ENCODE measurements around the gene KCNJ16.

The KCNJ16 gene

DNA sequence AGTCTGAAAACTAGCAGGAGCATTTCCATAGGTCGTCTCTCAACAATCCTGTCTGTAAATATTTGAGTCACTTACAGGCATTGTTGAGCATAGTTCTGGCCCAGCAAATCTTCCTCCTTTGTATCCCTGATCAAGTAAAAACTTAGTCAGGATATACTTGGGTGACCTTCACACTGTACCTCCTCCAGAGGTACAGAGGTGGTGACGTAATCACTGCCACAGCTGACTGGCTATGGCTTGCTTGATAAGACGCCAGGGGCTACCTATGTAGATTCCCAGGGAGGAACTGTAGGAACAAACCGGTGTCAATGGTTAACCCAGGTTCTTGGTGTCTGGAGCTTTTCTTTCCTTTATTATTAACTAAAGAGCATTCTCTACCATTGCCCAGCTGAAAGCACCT, at the start of gene KCNJ16:
Gene KCNJ16 (plus strand): TSS at position 270 of the 400 bp plus-strand sequence. CDS start 56,863 bp downstream, outside the sequence.
- H3K27me3 ChIP-seq (ENCODE audit: control insufficient read depth in 1 of 2, insufficient read depth in 2 of 2, low read length in 2 of 2), result no peaks in the 10 kb centered on the region
- no peaks in the 10 kb centered on the region for H3K36me3 ChIP-seq (ENCODE audit: control insufficient read depth in 2 of 2, insufficient read depth in 2 of 2, low read length in 2 of 2)
- no peak within 1 kb of the TSS for H3K4me3 ChIP-seq (ENCODE audit: low read length in 2 of 2)
- no peaks in the 10 kb centered on the region for H3K4me1 ChIP-seq (ENCODE audit: control insufficient read depth, insufficient read depth, low read length)
- H3K9ac ChIP-seq (ENCODE audit: low read length in 2 of 2), result no peak within 1 kb of the TSS
- no peaks in the 10 kb centered on the region for H3K9me3 ChIP-seq (ENCODE audit: control insufficient read depth in 2 of 2, low read length in 2 of 2)
- H3K27ac ChIP-seq (ENCODE audit: low read length), result no peak within 1 kb of the TSS

- H3K27ac ChIP-seq (ENCODE audit: low read length), result no peak overlapping the region
- H3K36me3 ChIP-seq (ENCODE audit: control insufficient read depth in 2 of 2, insufficient read depth in 2 of 2, low read length in 2 of 2), result no peaks in the 10 kb centered on the region
- no peaks in the 10 kb centered on the region for H3K9me3 ChIP-seq (ENCODE audit: control insufficient read depth in 2 of 2, low read length in 2 of 2)
- no peaks in the 10 kb centered on the region for H3K27me3 ChIP-seq (ENCODE audit: control insufficient read depth in 1 of 2, insufficient read depth in 2 of 2, low read length in 2 of 2)
- H3K4me1 ChIP-seq (ENCODE audit: control insufficient read depth, insufficient read depth, low read length), result no peaks in the 10 kb centered on the region
- no peak overlapping the region for H3K4me3 ChIP-seq (ENCODE audit: low read length in 2 of 2)
- no peak overlapping the region for H3K9ac ChIP-seq (ENCODE audit: low read length in 2 of 2)
Observed at GRCh38 chr17:70028397-70028796, 46.6 kb upstream of the KCNJ16 start.

DNA sequence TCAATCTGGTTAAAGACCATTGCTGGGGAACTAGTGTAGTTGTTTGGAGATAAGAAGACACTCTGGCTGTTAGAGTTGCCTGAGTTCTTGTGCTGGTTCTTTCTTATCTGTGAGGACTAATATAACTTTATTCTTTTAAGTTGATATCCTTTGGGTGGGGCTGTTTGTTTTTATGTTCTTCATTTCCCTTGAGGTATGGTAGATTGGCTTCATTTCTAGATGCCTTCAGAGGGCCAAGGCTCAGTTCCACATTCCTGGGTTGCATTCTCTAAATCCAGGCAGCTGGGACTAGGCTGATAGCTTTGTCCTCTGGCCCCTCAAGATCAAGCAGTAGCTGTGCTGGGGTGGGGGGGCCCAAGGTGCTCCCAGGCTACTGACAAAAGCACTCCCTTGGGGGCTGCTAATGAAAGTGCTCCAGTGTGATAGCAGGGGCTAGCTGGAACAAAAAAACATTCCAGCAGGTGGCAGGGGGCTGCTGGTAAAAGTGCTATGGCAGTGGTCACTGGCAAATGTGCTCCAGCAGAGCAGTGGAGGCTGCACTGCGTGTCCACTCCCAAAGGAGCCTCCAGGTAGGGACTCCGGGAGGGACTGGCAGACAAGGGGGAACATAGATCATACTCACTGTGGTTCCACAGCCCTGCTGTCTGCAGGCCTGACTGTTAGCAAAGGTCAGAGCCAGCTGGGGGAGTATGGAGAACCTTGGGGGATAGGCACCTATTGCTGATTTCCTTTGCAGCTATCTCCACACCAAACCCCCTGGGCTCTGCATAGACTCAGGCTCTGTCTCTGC, 45.9 kb upstream of the KCNJ16 start:
- Histone ChIP-seq H3K27me3 (ENCODE audit: control insufficient read depth in 1 of 2, insufficient read depth in 2 of 2, low read length in 2 of 2) (no peaks in the 10 kb centered on the region), H3K4me3 (ENCODE audit: low read length in 2 of 2) (no peak overlapping the region), H3K9me3 (ENCODE audit: control insufficient read depth in 2 of 2, low read length in 2 of 2) (no peaks in the 10 kb centered on the region), H3K27ac (ENCODE audit: low read length) (no peak overlapping the region), H3K36me3 (ENCODE audit: control insufficient read depth in 2 of 2, insufficient read depth in 2 of 2, low read length in 2 of 2) (no peaks in the 10 kb centered on the region), H3K9ac (ENCODE audit: low read length in 2 of 2) (no peak overlapping the region), H3K4me1 (ENCODE audit: control insufficient read depth, insufficient read depth, low read length) (no peaks in the 10 kb centered on the region)

DNA sequence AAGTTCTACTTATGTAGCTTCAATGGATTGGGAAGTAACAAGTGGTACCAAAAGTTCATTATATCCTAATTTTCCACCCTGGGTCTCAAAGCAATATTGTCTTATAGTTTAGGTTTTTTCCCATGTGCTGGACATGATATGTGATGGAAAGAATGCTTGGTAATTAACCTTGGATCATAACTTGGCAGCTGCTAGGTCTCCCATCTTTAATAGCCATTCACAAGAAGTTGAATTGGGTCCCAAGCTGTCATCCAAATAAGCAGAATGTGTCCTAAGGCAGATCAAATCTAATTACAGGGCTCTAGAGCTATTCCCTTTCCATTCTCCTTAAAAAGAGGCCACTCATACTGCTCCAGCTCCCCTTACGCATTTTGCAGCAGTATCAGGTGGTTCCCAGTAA, 44.7 kb upstream of the KCNJ16 start:
- Histone ChIP-seq H3K4me1 (ENCODE audit: control insufficient read depth, insufficient read depth, low read length) (no peaks in the 10 kb centered on the region), H3K36me3 (ENCODE audit: control insufficient read depth in 2 of 2, insufficient read depth in 2 of 2, low read length in 2 of 2) (no peaks in the 10 kb centered on the region), H3K9ac (ENCODE audit: low read length in 2 of 2) (no peak overlapping the region), H3K27ac (ENCODE audit: low read length) (no peak overlapping the region), H3K4me3 (ENCODE audit: low read length in 2 of 2) (no peak overlapping the region), H3K9me3 (ENCODE audit: control insufficient read depth in 2 of 2, low read length in 2 of 2) (no peaks in the 10 kb centered on the region), H3K27me3 (ENCODE audit: control insufficient read depth in 1 of 2, insufficient read depth in 2 of 2, low read length in 2 of 2) (no peaks in the 10 kb centered on the region)

DNA sequence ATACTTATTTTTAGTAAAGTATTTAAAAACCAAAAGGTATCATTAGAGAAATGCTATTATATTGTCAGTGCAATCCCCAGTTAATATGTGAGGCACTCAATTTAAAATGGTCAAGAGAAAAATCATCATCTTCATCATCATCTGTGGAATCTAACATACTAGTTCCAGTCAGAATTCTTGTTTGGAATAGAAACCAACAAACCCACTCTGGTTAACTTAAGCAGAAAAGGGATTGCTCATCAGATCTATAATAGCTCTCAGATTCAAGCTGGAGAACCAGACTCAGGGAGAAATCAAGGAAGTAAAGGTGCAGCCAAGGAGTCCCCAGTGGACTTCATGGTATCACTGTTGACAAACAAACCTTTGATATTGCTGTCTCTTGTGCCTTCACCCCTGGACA, 43.7 kb upstream of the KCNJ16 start:
- no peak overlapping the region for H3K27ac ChIP-seq (ENCODE audit: low read length)

DNA sequence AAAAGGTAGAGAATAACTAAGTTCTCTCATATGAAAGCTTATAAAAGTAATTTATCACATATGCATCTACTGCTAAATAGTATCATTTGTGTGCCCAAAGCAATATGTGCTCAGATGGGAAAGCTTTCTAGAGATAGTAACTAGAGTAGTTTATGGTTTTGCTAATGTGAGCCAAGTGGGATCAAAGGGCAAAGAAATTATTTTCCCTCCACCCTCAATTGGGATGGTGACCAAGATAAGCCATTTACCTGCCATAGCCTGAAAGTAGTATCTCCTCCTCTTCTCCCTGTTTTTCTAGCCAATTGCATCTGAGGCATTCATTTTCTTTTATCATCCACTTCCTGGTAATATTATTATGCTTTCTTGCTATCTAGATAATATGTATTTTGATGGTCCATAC, 41.9 kb upstream of the KCNJ16 start:
- Histone ChIP-seq H3K9ac (ENCODE audit: low read length in 2 of 2) (no peak overlapping the region), H3K36me3 (ENCODE audit: control insufficient read depth in 2 of 2, insufficient read depth in 2 of 2, low read length in 2 of 2) (no peaks in the 10 kb centered on the region), H3K27me3 (ENCODE audit: control insufficient read depth in 1 of 2, insufficient read depth in 2 of 2, low read length in 2 of 2) (no peaks in the 10 kb centered on the region), H3K9me3 (ENCODE audit: control insufficient read depth in 2 of 2, low read length in 2 of 2) (no peaks in the 10 kb centered on the region), H3K4me1 (ENCODE audit: control insufficient read depth, insufficient read depth, low read length) (no peaks in the 10 kb centered on the region), H3K27ac (ENCODE audit: low read length) (no peak overlapping the region), H3K4me3 (ENCODE audit: low read length in 2 of 2) (no peak overlapping the region)

More for the DNA sequence above, 43.7 kb upstream of the KCNJ16 start:
- Histone ChIP-seq H3K27me3 (ENCODE audit: control insufficient read depth in 1 of 2, insufficient read depth in 2 of 2, low read length in 2 of 2) (no peaks in the 10 kb centered on the region), H3K9ac (ENCODE audit: low read length in 2 of 2) (no peak overlapping the region), H3K4me3 (ENCODE audit: low read length in 2 of 2) (no peak overlapping the region), H3K4me1 (ENCODE audit: control insufficient read depth, insufficient read depth, low read length) (no peaks in the 10 kb centered on the region), H3K36me3 (ENCODE audit: control insufficient read depth in 2 of 2, insufficient read depth in 2 of 2, low read length in 2 of 2) (no peaks in the 10 kb centered on the region), H3K9me3 (ENCODE audit: control insufficient read depth in 2 of 2, low read length in 2 of 2) (no peaks in the 10 kb centered on the region)

DNA sequence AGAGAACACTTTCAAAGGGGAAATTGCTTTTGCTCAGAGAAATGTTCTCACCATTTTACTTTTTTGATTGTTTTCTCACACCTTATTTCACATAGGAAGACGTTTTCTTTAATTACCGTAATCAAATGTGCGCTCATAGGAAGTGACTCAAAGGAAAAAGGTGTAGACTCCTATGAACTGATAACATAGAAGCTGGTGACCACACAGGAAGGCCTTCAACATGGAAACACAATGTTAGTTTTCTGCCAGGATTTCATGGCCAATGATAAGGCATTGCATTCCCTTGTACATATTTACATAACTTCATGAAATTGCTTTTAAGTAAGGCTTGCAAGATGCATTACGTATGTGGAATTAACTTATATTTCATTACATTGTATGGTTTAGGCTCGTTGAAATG, 40.9 kb upstream of the KCNJ16 start:
- Histone ChIP-seq H3K27me3 (ENCODE audit: control insufficient read depth in 1 of 2, insufficient read depth in 2 of 2, low read length in 2 of 2) (no peaks in the 10 kb centered on the region), H3K36me3 (ENCODE audit: control insufficient read depth in 2 of 2, insufficient read depth in 2 of 2, low read length in 2 of 2) (no peaks in the 10 kb centered on the region), H3K9me3 (ENCODE audit: control insufficient read depth in 2 of 2, low read length in 2 of 2) (no peaks in the 10 kb centered on the region), H3K4me3 (ENCODE audit: low read length in 2 of 2) (no peak overlapping the region), H3K27ac (ENCODE audit: low read length) (no peak overlapping the region), H3K4me1 (ENCODE audit: control insufficient read depth, insufficient read depth, low read length) (no peaks in the 10 kb centered on the region), H3K9ac (ENCODE audit: low read length in 2 of 2) (no peak overlapping the region)

DNA sequence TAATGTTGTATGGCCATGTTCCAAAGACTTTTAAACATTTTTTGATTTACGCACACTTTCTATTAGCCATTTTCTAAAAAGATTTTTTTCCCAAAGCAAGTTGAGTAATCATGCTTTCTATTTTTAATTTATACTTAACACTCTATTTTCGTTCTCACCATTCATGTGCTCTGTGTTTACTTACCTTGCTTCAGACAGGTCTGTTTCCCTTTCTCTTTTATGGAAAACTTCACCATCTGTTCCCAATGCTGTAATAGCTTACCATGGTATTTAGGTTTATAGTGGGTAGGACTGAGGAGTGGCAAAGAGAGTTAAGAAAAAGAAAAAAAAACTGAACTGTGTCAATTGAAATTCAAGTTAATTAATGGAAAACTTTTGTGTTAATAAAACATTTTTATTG, 37.5 kb upstream of the KCNJ16 start:
- Histone ChIP-seq H3K4me3 (ENCODE audit: low read length in 2 of 2) (no peak overlapping the region), H3K27ac (ENCODE audit: low read length) (no peak overlapping the region), H3K36me3 (ENCODE audit: control insufficient read depth in 2 of 2, insufficient read depth in 2 of 2, low read length in 2 of 2) (no peaks in the 10 kb centered on the region), H3K27me3 (ENCODE audit: control insufficient read depth in 1 of 2, insufficient read depth in 2 of 2, low read length in 2 of 2) (no peaks in the 10 kb centered on the region), H3K9ac (ENCODE audit: low read length in 2 of 2) (no peak overlapping the region), H3K9me3 (ENCODE audit: control insufficient read depth in 2 of 2, low read length in 2 of 2) (no peaks in the 10 kb centered on the region), H3K4me1 (ENCODE audit: control insufficient read depth, insufficient read depth, low read length) (no peaks in the 10 kb centered on the region)

DNA sequence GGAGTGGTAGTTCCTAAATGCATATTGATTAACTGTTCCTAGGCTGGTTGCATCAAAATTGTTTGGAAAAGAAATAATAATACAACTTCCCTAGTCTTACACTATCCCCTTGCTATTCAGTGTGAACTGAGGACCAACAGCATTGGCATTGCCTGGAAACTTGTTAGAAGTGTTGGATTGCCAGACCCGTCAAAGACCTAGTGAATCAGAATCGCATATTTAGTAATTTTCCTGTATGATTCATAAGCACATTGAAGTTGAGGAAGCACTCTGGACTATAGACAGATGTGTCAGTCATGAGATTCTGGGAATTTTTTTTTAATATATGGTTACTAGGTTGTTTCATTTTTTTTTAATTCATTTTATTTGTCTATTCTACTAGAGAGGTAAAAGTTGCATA, 34.7 kb upstream of the KCNJ16 start:
- Histone ChIP-seq H3K27me3 (ENCODE audit: control insufficient read depth in 1 of 2, insufficient read depth in 2 of 2, low read length in 2 of 2) (no peaks in the 10 kb centered on the region), H3K9ac (ENCODE audit: low read length in 2 of 2) (no peak overlapping the region), H3K36me3 (ENCODE audit: control insufficient read depth in 2 of 2, insufficient read depth in 2 of 2, low read length in 2 of 2) (no peaks in the 10 kb centered on the region), H3K9me3 (ENCODE audit: control insufficient read depth in 2 of 2, low read length in 2 of 2) (no peaks in the 10 kb centered on the region), H3K4me1 (ENCODE audit: control insufficient read depth, insufficient read depth, low read length) (no peaks in the 10 kb centered on the region), H3K4me3 (ENCODE audit: low read length in 2 of 2) (no peak overlapping the region), H3K27ac (ENCODE audit: low read length) (no peak overlapping the region)

GRCh38 chr17:70041061-70041460, 34.0 kb upstream of the KCNJ16 start:
- Histone ChIP-seq H3K4me3 (ENCODE audit: low read length in 2 of 2) (no peak overlapping the region), H3K27me3 (ENCODE audit: control insufficient read depth in 1 of 2, insufficient read depth in 2 of 2, low read length in 2 of 2) (no peaks in the 10 kb centered on the region)

DNA sequence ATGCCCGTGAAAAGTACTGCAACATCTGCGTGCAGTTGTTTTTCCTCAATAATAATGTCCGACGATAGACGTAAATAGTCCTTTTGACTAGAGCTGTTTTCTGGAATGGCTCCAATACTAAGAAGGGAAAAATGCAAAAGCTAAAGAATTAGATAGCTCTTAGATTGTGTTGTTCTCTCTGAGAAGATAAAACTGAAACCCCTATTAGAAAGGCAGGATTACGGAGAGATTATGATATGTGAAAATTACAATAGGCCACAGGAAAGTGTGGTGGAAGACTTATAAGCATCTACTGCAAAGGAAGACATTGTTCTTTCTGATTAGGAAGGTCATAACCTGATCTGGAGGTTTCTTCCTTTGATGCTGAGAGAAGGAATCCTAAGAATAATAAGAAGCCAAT, 33.5 kb upstream of the KCNJ16 start:
- Histone ChIP-seq H3K27me3 (ENCODE audit: control insufficient read depth in 1 of 2, insufficient read depth in 2 of 2, low read length in 2 of 2) (no peaks in the 10 kb centered on the region), H3K9ac (ENCODE audit: low read length in 2 of 2) (no peak overlapping the region), H3K4me1 (ENCODE audit: control insufficient read depth, insufficient read depth, low read length) (no peaks in the 10 kb centered on the region), H3K4me3 (ENCODE audit: low read length in 2 of 2) (no peak overlapping the region), H3K36me3 (ENCODE audit: control insufficient read depth in 2 of 2, insufficient read depth in 2 of 2, low read length in 2 of 2) (no peaks in the 10 kb centered on the region), H3K27ac (ENCODE audit: low read length) (no peak overlapping the region), H3K9me3 (ENCODE audit: control insufficient read depth in 2 of 2, low read length in 2 of 2) (no peaks in the 10 kb centered on the region)

More at GRCh38 chr17:70041061-70041460, 34.0 kb upstream of the KCNJ16 start:
- H3K9me3 ChIP-seq (ENCODE audit: control insufficient read depth in 2 of 2, low read length in 2 of 2), result no peaks in the 10 kb centered on the region
- no peak overlapping the region for H3K27ac ChIP-seq (ENCODE audit: low read length)
- H3K36me3 ChIP-seq (ENCODE audit: control insufficient read depth in 2 of 2, insufficient read depth in 2 of 2, low read length in 2 of 2), result no peaks in the 10 kb centered on the region
- no peaks in the 10 kb centered on the region for H3K4me1 ChIP-seq (ENCODE audit: control insufficient read depth, insufficient read depth, low read length)
- H3K9ac ChIP-seq (ENCODE audit: low read length in 2 of 2), result no peak overlapping the region
